ENCODE measurements around the gene MED12. TPM values are rescaled to one million over a fixed set of nuclear protein-coding genes. Genes with fewer than 3 reads are reported as not detected.

Gene MED12
- total RNA-seq, 3 donors from 2014 or later = 34.4 to 55.4 (median 47.8) TPM

DNA sequence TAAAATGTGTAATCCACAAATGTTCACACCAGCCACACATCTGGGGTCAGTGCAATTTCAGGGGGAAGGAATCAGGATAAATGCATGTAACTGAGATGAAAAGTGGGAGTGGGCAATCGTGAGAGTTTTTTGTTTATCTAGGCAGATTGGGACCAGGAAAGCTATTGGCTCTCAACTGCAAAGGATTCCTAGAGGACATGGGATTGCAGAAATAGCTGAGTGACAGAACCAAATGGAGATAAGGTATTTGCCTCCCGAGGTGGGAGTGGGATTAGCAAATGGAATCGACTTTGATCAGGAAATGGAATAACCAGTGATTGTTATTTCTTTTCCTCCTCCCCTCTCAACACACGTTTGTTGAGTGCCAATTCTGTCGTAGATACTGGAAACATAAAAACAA lies 65.7 kb downstream of the MED12 start:
- TF ChIP-seq, protein P1, sequence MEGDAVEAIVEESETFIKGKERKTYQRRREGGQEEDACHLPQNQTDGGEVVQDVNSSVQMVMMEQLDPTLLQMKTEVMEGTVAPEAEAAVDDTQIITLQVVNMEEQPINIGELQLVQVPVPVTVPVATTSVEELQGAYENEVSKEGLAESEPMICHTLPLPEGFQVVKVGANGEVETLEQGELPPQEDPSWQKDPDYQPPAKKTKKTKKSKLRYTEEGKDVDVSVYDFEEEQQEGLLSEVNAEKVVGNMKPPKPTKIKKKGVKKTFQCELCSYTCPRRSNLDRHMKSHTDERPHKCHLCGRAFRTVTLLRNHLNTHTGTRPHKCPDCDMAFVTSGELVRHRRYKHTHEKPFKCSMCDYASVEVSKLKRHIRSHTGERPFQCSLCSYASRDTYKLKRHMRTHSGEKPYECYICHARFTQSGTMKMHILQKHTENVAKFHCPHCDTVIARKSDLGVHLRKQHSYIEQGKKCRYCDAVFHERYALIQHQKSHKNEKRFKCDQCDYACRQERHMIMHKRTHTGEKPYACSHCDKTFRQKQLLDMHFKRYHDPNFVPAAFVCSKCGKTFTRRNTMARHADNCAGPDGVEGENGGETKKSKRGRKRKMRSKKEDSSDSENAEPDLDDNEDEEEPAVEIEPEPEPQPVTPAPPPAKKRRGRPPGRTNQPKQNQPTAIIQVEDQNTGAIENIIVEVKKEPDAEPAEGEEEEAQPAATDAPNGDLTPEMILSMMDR (IDR thresholded peaks at IDR 0.05) = no peak
- Histone ChIP-seq H3K9me3 (no peaks in the 10 kb centered on the region), H3K36me3 (ENCODE audit: low read depth) (no peaks in the 10 kb centered on the region), H3K4me3 (no peak overlapping the region), H3K4me1 (ENCODE audit: low read depth) (no peaks in the 10 kb centered on the region)
- intact Hi-C loops (cut with DNase I, micrococcal nuclease) = no loop called here
- DNase-seq = no peak
- no peak for ATAC-seq

DNA sequence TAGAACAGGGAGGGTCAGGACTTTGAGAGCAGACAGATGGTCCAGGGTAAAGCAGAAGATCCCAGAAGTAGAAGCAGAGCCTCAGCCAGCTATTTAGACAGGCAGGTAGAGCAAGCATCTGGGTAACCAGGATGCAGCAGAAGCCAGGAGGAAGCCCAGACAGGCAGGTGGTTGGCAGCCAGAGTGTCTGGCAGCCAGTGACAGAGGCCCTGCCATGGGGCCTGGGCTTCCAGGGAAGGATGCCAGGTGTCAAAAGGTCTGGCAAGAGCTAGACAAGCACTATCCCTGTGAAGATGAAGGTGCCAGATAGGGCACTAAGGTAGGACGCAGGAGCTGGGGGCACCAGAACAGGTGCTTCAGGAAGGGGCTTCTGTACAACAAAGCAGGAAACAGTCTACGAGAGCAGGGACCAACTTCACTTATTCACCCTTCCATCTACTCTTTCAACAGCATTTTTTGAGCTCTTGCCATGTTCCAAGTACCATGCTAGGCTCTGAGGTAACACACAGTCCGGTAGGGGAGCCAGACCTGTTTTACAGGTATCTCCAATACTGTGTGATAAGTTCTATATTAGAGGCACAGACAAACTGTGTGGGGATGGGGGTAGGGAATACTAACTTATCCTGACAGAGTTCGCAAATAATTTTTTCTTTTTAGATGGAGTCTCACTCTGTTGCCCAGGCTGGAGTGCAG lies 66.6 kb downstream of the MED12 start:
- ATAC-seq = no peak
- DNase-seq = no peak
- no peaks in the 10 kb centered on the region for H3K9me3 ChIP-seq
- no peak overlapping the region for H3K4me3 ChIP-seq
- intact Hi-C loops (cut with DNase I, micrococcal nuclease) = no loop called here
- H3K4me1 ChIP-seq (ENCODE audit: low read depth) = no peaks in the 10 kb centered on the region
- no peaks in the 10 kb centered on the region for H3K36me3 ChIP-seq (ENCODE audit: low read depth)
- TF ChIP-seq, protein P1 (IDR thresholded peaks at IDR 0.05) = no peak

DNA sequence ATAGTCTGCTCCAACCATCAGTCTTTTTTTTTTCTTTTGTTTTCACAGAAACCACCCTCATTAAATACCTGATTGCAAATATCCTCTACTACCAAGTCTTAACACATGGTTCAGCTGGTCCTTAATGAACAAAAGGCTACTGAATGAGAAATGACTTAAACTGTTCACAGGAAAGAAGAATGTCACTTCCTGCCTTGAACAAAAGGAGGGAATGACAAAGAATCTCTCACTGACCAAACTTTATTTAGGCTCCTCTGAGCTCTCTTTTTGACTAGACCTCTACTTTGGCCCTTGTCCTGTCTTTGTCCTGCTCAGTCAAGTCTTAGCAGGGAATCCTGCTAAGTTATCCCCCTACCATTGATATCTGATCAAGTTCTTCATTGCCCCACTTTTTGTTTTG lies 72.9 kb downstream of the MED12 start:
- H3K4me3 ChIP-seq = no peak overlapping the region
- no peaks in the 10 kb centered on the region for H3K9me3 ChIP-seq
- no peaks in the 10 kb centered on the region for H3K36me3 ChIP-seq (ENCODE audit: low read depth)
- DNase-seq = no peak
- intact Hi-C loops (cut with DNase I, micrococcal nuclease) = no loop called here
- no peak for ATAC-seq
- TF ChIP-seq, protein P1 (IDR thresholded peaks at IDR 0.05) = no peak
- H3K4me1 ChIP-seq (ENCODE audit: low read depth) = no peaks in the 10 kb centered on the region

Other genes starting within 250 kb of the MED12 start
- gene TEX11, start 209.9 kb upstream of the MED12 start, total RNA-seq = 1 to 10 TPM in 2 of 3 donors, under 1 TPM in 1; 0.89 to 2.7 (median 2.1) TPM
- under 1 TPM in 1 of 3 donors, not detected in 2; 0.22 TPM for gene SLC7A3, start 187.5 kb upstream of the MED12 start, total RNA-seq
- gene SNX12, start 50.3 kb upstream of the MED12 start, total RNA-seq = 10 to 100 TPM; 56.4 to 86.6 (median 68.2) TPM
- 10 to 100 TPM; 26.9 to 74.6 (median 53.1) TPM for gene FOXO4, start 22.7 kb upstream of the MED12 start, total RNA-seq
- 1 to 10 TPM in 1 of 3 donors, not detected in 2; 2.7 TPM for gene CXorf65, start 11.9 kb upstream of the MED12 start, total RNA-seq
- gene IL2RG, start 7.0 kb upstream of the MED12 start, total RNA-seq = 100 to 1,000 TPM in 1 of 3 donors, 10 to 100 TPM in 2; 27.7 to 104 (median 56.8) TPM
- gene NLGN3, start 26.2 kb downstream of the MED12 start, total RNA-seq = 1 to 10 TPM in 1 of 3 donors, under 1 TPM in 2; 0.46 to 3.1 (median 0.94) TPM
- 10 to 100 TPM; 24.2 to 78.9 (median 58.2) TPM for gene GJB1, start 104.6 kb downstream of the MED12 start, total RNA-seq
- 10 to 100 TPM; 13.7 to 24.9 (median 16.4) TPM for gene ZMYM3, start 135.5 kb downstream of the MED12 start, total RNA-seq
- 100 to 1,000 TPM; 166 to 218 (median 197) TPM for gene NONO, start 165.0 kb downstream of the MED12 start, total RNA-seq
- 1 to 10 TPM; 1.3 to 5.9 (median 1.6) TPM for gene ITGB1BP2, start 183.2 kb downstream of the MED12 start, total RNA-seq
- gene TAF1, start 247.8 kb downstream of the MED12 start, total RNA-seq = 10 to 100 TPM; 28.2 to 44.8 (median 35.4) TPM

Measured in mucosa of descending colon (tissue), 3 donors.